ENCODE results near the gene FBXO17.

- no peak for TF ChIP-seq CTCF (IDR thresholded peaks at IDR 0.05; ENCODE audit: poor library complexity, severe bottlenecking)
- TF ChIP-seq, protein P1, sequence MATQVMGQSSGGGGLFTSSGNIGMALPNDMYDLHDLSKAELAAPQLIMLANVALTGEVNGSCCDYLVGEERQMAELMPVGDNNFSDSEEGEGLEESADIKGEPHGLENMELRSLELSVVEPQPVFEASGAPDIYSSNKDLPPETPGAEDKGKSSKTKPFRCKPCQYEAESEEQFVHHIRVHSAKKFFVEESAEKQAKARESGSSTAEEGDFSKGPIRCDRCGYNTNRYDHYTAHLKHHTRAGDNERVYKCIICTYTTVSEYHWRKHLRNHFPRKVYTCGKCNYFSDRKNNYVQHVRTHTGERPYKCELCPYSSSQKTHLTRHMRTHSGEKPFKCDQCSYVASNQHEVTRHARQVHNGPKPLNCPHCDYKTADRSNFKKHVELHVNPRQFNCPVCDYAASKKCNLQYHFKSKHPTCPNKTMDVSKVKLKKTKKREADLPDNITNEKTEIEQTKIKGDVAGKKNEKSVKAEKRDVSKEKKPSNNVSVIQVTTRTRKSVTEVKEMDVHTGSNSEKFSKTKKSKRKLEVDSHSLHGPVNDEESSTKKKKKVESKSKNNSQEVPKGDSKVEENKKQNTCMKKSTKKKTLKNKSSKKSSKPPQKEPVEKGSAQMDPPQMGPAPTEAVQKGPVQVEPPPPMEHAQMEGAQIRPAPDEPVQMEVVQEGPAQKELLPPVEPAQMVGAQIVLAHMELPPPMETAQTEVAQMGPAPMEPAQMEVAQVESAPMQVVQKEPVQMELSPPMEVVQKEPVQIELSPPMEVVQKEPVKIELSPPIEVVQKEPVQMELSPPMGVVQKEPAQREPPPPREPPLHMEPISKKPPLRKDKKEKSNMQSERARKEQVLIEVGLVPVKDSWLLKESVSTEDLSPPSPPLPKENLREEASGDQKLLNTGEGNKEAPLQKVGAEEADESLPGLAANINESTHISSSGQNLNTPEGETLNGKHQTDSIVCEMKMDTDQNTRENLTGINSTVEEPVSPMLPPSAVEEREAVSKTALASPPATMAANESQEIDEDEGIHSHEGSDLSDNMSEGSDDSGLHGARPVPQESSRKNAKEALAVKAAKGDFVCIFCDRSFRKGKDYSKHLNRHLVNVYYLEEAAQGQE (IDR thresholded peaks at IDR 0.05; ENCODE audit: borderline replicate concordance), result no peak
- no peak for TF ChIP-seq EP300 (conservative IDR thresholded peaks at IDR 0.05; ENCODE audit: poor library complexity, severe bottlenecking)
- TF ChIP-seq POLR2AphosphoS5 (IDR thresholded peaks at IDR 0.05), result no peak
- no peak for TF ChIP-seq SMC3 (conservative IDR thresholded peaks at IDR 0.05; ENCODE audit: poor library complexity)
- no peak for TF ChIP-seq EZH2 (IDR thresholded peaks at IDR 0.05; ENCODE audit: borderline replicate concordance, insufficient read depth, low read length, poor library complexity, severe bottlenecking)
- no peak for TF ChIP-seq TAF1 (IDR thresholded peaks at IDR 0.05; ENCODE audit: low read depth)
- no peak for TF ChIP-seq RAD21 (conservative IDR thresholded peaks at IDR 0.05)
These were observed 53.1 kb downstream of the FBXO17 start for GRCh38 chr19:38922482-38922881.

Measured in neural cell (in vitro differentiated cells).